Measurements from ENCODE around the gene MT1G.
"Not testable (repeated sequence)": the region's sequence is repeated elsewhere in the genome, so short reads cannot be mapped to it uniquely, and the experiment has no call there.

GRCh38 chr16:56671691-56672090 is 3.8 kb upstream of the MT1G start:
- not testable (repeated sequence) for TF ChIP-seq CTCF (optimal IDR thresholded peaks at IDR 0.05 in 1 of 3, IDR thresholded peaks at IDR 0.05 in 1 of 3, conservative IDR thresholded peaks at IDR 0.05 in 1 of 3; ENCODE audit: extremely low read depth in 1 of 3, insufficient read depth in 2 of 3, low read length in 3 of 3); EZH2 (IDR thresholded peaks at IDR 0.05; ENCODE audit: low read length)
